Uterus (tissue), 4 donors: ENCODE results near the gene LTBP2. TPM values are rescaled to one million over a fixed set of nuclear protein-coding genes. Genes with fewer than 3 reads are reported as not detected.

Experiments
- DNase-seq, 2 donors: peaks; one replicate each; pipeline ENCODE4 v3.0.0-alpha.2; 2019 to 2020
- H3K27ac ChIP-seq, 2 donors: fragments of 200-600 bp; sonication (generic); 1 replicate in 1 of 2; 2 replicates in 1 of 2; pipeline ENCODE4 v1.5.1; 2016 to 2018
- H3K27me3 ChIP-seq, 2 donors: fragments of 200-600 bp; sonication (generic); one replicate each; pipeline ENCODE4 v1.5.1; 2018 to 2019; ENCODE audit warnings: control low read depth in 1 of 2
- H3K36me3 ChIP-seq, 2 donors: fragments of 200-600 bp; sonication (generic); one replicate each; pipeline ENCODE4 v1.5.1; 2019; ENCODE audit warnings: control low read depth in 1 of 2
- H3K4me1 ChIP-seq, 2 donors: fragments of 200-600 bp; sonication (generic); one replicate each; pipeline ENCODE4 v1.5.1; 2018 to 2019; ENCODE audit warnings: control low read depth in 1 of 2
- H3K4me3 ChIP-seq, 2 donors: fragments of 200-600 bp; sonication (generic); 1 replicate in 1 of 2; 2 replicates in 1 of 2; pipeline ENCODE4 v1.5.1; 2018 to 2019; ENCODE audit warnings: mild to moderate bottlenecking in 1 of 2
- H3K9me3 ChIP-seq, 2 donors: fragments of 200-600 bp; sonication (generic); one replicate each; pipeline ENCODE4 v1.5.1; 2019; ENCODE audit warnings: control low read depth in 1 of 2
- POLR2A ChIP-seq, 2 donors: fragments of 450-650 bp; IDR thresholded peaks; one replicate each; pipeline ENCODE4 v1.6.1; 2016; ENCODE audit warnings: antibody characterized with exemption in 2 of 2, mild to moderate bottlenecking in 1 of 2, moderate library complexity in 1 of 2
- intact Hi-C: fragments of 100-400 bp; cut with DNase I; formaldehyde crosslinking; loops from one replicate; pipeline ENCODE4 v1.15.1; 2023; ENCODE audit warnings: low total_unique reads
- total RNA-seq, 4 donors: library from RNA; depleted of rRNA in 3 of 4; stranded (reverse); fragments of >200 nt in 3 of 4; gene quantifications; one replicate each; pipeline versions ENCODE4 v1.1.0 to v1.2.4, GENCODE V29; 2014 to 2023
- TF ChIP-seq, protein P1 (sequence below), 4 experiments: fragments of 200-600 bp in 2 of 4; fragments of 450-650 bp in 2 of 4; sonication (generic) in 2 of 4; IDR thresholded peaks; one replicate each; pipeline ENCODE4 v1.5.1; 2016 to 2019; ENCODE audit warnings: antibody characterized with exemption in 4 of 4, mild to moderate bottlenecking in 2 of 4, moderate library complexity in 1 of 4
- donor health status: DM: yes; HTN: yes; CAD: no.

LTBP2 gene
- 10 to 100 TPM; 18.8 to 70.6 (median 35.1) TPM for total RNA-seq

DNA sequence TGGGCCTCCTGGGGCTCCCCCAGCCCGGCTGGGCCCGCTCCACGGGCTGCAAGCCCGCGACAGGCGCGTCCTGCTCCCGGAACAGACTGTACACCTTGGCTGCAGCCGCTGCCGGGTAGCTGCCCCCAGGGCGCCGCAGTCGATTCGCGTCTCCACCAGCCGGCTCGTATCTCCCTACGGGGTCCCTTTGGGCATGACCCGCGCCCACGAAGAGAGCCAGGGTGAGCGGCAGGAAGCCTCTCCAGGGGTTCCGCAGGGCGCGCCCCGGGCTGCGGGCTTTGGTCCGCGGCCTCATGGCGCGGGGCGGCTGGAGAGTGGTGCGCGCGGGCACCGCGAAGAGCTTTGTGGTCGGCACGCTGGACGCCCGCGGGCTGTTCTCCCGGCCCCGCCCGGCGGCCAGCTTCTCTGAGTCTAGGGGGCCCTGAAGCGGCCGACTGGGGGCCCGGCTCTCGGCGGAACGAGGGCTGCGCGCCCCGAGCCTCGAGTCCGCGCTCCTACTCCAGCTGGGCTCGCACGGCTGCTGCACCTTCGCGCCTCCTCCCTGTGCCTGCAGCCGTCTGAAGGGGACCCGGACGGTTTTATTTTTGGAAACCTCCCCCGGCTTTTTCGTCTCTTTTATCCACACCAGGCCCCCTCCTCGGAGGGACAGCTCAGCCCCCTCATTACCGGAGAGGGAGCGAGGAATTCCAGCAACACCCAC lies at the start of gene LTBP2:
LTBP2 (minus strand) TSS at position 588 of the 700 bp plus-strand sequence; CDS start at position 295, 293 bp downstream.
- H3K4me3 ChIP-seq, result peak within 1 kb of the TSS; percentile 46 to 56
- intact Hi-C loops, result loop anchor here (5.0 kb wide), 1 partner anchor 109 kb away; no protein-coding TSS in a partner anchor
- peak in 1 of 2 donors; percentile 60 for DNase-seq
- no peaks in the 10 kb centered on the region for H3K36me3 ChIP-seq
- peaks cover 0 to 8% of the 10 kb centered on the region in 2 donors for H3K4me1 ChIP-seq
- H3K27ac ChIP-seq, result peak within 1 kb of the TSS; percentile 68 to 83
- no peak for TF ChIP-seq POLR2A (IDR thresholded peaks at IDR 0.05)
- TF ChIP-seq, protein P1, sequence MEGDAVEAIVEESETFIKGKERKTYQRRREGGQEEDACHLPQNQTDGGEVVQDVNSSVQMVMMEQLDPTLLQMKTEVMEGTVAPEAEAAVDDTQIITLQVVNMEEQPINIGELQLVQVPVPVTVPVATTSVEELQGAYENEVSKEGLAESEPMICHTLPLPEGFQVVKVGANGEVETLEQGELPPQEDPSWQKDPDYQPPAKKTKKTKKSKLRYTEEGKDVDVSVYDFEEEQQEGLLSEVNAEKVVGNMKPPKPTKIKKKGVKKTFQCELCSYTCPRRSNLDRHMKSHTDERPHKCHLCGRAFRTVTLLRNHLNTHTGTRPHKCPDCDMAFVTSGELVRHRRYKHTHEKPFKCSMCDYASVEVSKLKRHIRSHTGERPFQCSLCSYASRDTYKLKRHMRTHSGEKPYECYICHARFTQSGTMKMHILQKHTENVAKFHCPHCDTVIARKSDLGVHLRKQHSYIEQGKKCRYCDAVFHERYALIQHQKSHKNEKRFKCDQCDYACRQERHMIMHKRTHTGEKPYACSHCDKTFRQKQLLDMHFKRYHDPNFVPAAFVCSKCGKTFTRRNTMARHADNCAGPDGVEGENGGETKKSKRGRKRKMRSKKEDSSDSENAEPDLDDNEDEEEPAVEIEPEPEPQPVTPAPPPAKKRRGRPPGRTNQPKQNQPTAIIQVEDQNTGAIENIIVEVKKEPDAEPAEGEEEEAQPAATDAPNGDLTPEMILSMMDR (IDR thresholded peaks at IDR 0.05), result no peak
- H3K27me3 ChIP-seq, result no peaks in the 10 kb centered on the region
- no peaks in the 10 kb centered on the region for H3K9me3 ChIP-seq

DNA sequence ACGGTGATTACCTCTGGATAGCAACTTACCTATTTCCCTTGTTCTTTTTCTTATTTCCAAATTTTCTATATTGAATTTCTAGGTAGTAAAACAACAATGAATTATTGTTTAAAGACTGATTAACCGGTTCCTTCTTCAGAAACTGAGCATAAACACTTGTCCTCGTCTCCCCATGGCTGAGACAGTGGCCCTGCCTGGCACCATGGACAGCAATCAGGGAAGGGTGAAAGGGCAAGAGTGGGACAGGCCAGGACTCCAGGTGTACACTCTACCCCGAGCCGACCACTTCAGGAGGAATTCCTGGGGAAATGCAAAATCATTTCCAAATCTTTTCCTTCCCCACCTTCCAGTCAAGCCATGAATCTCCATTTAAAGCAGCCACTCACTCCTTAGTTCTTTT lies 48.8 kb upstream of the LTBP2 start:
- no peaks in the 10 kb centered on the region for H3K36me3 ChIP-seq
- peaks cover 0 to 5% of the 10 kb centered on the region in 2 donors for H3K4me1 ChIP-seq
- no peak for DNase-seq
- no peaks in the 10 kb centered on the region for H3K9me3 ChIP-seq
- H3K27ac ChIP-seq, result peak overlapping the region in 1 of 2 donors; percentile 48
- H3K4me3 ChIP-seq, result no peak overlapping the region
- intact Hi-C loops, result no loop called here
- no peaks in the 10 kb centered on the region for H3K27me3 ChIP-seq
- no peak for TF ChIP-seq POLR2A (IDR thresholded peaks at IDR 0.05)
- TF ChIP-seq, protein P1 (IDR thresholded peaks at IDR 0.05), result no peak

DNA sequence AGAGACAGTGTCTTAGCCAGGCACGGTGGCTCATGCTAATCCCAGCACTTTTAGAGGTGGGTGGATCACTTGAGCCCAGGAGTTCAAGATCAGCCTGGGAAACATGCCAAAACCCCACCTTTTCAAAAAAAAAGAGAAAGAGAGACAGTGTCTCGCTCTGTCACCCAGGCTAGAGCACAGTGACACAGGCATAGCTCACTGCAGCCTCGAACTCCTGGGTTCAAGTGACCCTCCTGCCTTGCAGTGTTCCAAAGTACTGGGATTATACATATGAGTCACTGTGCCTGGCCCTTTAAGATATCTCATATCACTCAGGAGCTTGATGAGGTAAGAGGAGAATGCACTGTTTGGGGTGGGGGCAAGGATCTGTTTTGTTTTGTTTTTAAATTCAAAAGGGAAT lies 48.1 kb upstream of the LTBP2 start:
- TF ChIP-seq, protein P1 (IDR thresholded peaks at IDR 0.05), result no peak
- no peak for TF ChIP-seq POLR2A (IDR thresholded peaks at IDR 0.05)
- Histone ChIP-seq H3K9me3 (no peaks in the 10 kb centered on the region), H3K4me1 (peaks cover 0 to 10% of the 10 kb centered on the region in 2 donors), H3K36me3 (no peaks in the 10 kb centered on the region), H3K27me3 (no peaks in the 10 kb centered on the region), H3K27ac (no peak overlapping the region), H3K4me3 (no peak overlapping the region)
- intact Hi-C loops, result no loop called here
- DNase-seq, result no peak

DNA sequence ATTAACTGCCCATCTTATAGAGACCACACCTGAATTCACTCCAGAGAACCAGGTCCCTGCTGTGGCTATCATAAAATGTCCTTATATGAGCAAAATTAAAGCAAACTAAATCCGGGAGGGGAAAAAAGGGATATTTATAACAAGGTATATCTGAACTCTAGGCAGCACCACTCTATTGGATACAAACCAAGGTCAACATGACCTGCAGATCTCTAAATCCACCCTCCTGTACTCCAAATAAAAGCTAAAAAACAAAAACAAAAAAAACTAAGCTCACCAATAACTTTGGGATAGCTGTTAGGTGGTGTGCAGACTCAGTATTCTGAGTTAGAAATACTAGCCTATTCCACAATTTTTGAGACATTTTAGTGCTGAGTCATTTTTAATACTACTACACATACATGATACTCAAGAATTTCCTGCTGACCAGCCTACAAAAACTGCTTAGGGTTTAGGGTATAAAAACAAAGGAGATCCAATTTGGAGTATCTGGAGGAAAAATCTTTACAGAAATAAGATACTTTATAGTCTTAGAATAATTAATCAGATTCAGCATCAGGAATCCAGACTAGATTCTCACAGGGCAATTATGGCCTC lies 46.6 kb upstream of the LTBP2 start:
- Histone ChIP-seq H3K36me3 (no peaks in the 10 kb centered on the region), H3K27ac (peak overlapping the region in 1 of 2 donors; percentile 85), H3K4me1 (peaks cover 0 to 14% of the 10 kb centered on the region in 2 donors), H3K9me3 (no peaks in the 10 kb centered on the region), H3K4me3 (no peak overlapping the region), H3K27me3 (no peaks in the 10 kb centered on the region)
- intact Hi-C loops, result no loop called here
- no peak for TF ChIP-seq POLR2A (IDR thresholded peaks at IDR 0.05)
- TF ChIP-seq, protein P1 (IDR thresholded peaks at IDR 0.05), result no peak
- no peak for DNase-seq

DNA sequence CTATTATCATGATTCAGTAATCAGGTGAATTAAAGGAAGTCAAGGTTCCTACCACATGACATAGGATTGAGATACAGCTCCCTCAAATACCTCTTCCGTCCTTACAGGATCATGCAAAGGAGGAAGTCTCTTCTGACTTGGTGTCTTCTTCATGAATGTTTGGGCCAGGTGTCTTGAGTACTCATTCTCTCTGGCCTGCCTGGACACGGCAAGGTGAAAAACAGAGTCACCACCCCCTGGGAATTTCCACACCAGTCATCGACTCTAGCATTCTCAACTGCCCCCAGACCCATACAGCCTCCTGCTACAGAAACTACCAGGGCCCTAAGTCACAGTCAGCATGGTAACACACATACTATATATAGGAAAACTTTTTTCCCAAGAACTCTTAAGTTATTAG lies 44.9 kb upstream of the LTBP2 start:
- Histone ChIP-seq H3K4me3 (no peak overlapping the region), H3K27me3 (no peaks in the 10 kb centered on the region), H3K36me3 (no peaks in the 10 kb centered on the region), H3K9me3 (no peaks in the 10 kb centered on the region), H3K4me1 (peaks cover 0 to 14% of the 10 kb centered on the region in 2 donors), H3K27ac (peak overlapping the region; percentile 77 to 85)
- intact Hi-C loops, result no loop called here
- no peak for DNase-seq
- TF ChIP-seq, protein P1 (IDR thresholded peaks at IDR 0.05), result no peak
- TF ChIP-seq POLR2A (IDR thresholded peaks at IDR 0.05), result no peak
